ENCODE measurements around the gene CAMKK2.
"Not testable (repeated sequence)": the region's sequence is repeated elsewhere in the genome, so short reads cannot be mapped to it uniquely, and the experiment has no call there.

CAMKK2 gene

DNA sequence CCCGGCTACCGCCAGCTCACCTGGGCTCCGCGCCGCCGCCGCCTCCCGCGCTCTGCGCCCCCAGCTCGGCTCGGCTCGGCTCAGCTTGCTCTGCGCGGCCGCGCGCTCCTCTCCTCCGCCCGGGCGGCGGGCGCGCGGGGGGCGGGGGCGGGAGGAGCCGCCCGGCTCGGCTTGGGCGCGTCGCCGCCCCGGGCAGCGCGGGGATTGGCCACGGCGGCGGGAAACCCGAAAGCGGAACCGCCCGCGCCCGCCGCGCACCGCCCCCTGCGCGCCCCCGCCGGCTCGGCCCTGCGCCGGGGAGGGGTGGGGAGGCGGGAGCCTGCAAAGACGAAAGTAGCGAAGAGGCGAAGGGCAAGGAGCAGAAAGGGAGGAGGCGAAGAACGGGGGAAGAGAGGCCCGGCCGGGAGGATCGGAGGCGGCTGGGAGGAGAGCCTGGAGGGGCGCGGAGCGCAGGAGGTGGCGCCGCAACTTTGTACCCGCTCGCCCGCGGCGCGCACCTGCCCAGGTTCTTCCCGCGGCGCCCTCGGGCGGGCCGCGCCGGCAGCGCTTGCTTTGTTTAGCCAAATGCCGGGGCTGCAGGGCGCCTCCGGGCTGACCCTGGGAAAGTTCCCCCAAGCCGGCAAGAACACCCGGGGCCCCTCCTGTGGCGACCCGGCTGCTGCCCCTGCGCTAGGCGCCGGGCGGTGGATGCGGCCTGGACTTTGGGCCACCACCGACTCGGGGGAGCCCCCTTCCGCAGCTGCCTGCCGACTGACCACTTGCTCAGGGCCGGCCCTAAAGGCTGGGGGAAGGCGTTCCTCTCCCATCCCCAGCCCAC lies at the start of gene CAMKK2:
Gene CAMKK2, minus strand, starts transcription at position 92 of the 817 bp plus-strand sequence. CDS start 22,183 bp downstream, outside the sequence.
- peak; percentile 99 for DNase-seq (ENCODE audit: low spot score)

- DNase-seq (ENCODE audit: low spot score), result no peak
Observed at GRCh38 chr12:121345151-121345815, 48.8 kb upstream of the CAMKK2 start.

DNA sequence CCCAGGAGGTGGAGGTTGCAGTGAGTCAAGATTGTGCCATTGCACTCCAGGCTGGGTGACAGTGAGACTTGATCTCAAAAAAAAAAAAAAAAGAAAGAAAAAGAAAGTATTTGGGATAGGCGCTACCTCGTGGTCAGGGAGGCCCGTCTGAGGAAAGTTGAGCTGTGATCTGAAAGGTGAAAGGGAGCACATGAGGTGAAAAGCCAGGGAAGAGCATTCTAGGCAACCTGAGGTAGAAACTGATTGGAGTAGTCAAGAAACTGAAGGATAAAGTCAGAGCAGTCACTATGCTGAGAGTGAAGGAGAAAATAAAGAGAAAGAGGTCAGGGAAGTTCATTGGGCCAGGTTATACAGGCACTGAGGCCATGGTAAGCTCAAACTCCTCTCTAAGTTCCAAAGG lies 48.0 kb upstream of the CAMKK2 start:
- no peak for DNase-seq (ENCODE audit: low spot score)

GRCh38 chr12:121337416-121337815 lies 40.9 kb upstream of the CAMKK2 start:
- no peak for DNase-seq (ENCODE audit: low spot score)

- peak; percentile 83 for DNase-seq (ENCODE audit: low spot score)
Observed at GRCh38 chr12:121334513-121335343, 38.2 kb upstream of the CAMKK2 start.

DNA sequence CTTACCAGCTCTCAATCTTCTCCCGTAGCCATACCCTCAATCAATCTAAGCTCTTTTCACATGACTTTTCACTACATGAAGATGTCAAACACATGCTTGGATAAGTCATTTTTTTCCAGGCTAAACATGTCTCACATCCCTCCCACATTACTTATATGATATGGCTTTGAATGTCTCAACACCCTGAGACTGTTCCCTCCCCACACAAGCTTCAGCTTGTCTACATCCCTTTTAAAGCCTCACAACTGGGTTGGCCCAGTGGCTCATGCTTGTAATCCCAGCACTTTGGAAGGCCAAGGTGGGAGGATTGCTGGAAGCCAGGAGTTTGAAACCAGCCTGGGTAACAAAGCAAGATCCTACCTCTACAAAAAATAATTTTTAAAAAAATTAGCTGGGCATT lies 37.2 kb upstream of the CAMKK2 start:
- no peak for DNase-seq (ENCODE audit: low spot score)

GRCh38 chr12:121331248-121331647 lies 34.7 kb upstream of the CAMKK2 start:
- DNase-seq (ENCODE audit: low spot score), result no peak

DNA sequence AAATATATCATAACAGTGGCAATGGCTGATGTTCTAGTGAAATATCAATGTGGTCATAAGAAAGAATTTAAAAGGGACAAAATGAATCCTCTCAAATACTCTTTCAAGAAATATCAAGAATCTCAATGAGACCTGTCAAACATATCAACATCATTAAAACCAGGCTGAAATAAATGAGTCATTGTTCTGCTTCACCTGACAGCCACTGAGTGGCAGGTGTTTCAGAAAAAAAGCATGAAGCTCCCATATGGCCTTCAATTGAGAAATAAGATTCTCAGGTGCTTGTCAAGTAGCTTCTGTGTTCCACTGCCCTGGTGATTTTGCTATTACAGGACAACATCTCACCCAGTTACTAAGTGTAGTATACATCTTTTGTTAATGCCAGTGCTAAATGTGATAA lies 34.2 kb upstream of the CAMKK2 start:
- no peak for DNase-seq (ENCODE audit: low spot score)

- no peak for DNase-seq (ENCODE audit: low spot score)
Observed at GRCh38 chr12:121330195-121330594, 33.7 kb upstream of the CAMKK2 start.

DNA sequence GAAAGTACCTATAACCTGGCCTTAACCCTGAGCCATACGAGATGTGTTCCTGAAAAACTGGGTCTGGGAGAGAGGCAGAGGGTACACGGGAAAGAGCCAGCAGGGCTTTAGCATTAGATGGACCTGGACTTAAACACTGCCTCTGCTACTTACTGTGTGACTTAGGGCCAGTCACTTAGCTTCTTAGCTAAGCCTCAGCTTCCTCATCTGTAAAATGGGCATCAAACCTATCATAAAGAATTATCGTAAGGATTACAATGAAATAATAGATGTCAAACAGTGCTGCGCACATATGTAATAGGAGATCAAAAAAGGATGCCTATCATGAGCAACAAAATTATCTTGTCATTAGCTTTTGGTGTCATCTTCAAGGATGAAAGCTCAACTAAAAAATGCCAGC lies 32.1 kb upstream of the CAMKK2 start:
- no peak for DNase-seq (ENCODE audit: low spot score)

GRCh38 chr12:121326996-121327674 lies 30.6 kb upstream of the CAMKK2 start:
- no peak for DNase-seq (ENCODE audit: low spot score)

DNA sequence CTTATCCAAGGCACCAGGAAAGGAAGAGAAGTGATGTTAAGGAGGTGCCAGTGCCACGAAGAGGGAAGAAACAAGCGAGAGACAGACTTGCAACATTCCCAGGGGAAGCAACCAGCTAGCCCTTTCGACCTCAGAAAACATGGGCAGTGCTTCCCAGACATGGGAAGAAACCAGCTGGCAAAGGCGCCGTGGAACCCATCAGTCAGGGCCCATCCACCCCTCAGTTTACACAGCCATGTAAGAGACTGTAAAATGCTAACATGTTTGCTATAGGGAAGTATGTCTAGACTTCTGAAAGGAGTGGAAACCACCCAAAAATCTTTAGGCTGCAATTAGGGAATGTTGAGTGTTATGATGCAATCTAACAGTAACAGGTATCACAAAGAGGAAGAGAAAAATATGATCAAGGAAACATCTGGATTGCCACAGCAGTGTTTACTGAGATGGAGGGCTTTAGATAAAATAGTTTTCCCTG lies 29.4 kb upstream of the CAMKK2 start:
- DNase-seq (ENCODE audit: low spot score), result peak; percentile 6

GRCh38 chr12:121323908-121324307 lies 27.4 kb upstream of the CAMKK2 start:
- DNase-seq (ENCODE audit: low spot score), result no peak

DNA sequence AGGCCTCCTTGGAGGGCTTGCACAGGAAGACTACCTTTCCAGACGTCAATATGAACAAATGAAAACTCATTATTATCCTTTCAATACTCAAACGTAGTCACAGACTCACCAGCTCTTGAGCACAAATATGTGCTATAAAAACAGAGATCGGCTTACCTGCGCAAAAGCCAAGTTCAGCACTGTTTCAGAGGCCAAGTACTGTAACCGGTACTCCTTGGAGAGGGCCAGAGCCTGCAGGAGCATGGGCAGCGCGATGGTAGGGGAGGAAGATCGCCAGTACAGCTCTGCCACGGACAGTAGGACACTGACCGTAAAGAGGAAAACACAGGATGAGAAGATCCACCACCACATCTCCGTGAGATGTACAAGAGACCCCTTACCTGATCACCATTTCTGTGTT lies 21.6 kb upstream of the CAMKK2 start:
- DNase-seq (ENCODE audit: low spot score), result no peak

DNA sequence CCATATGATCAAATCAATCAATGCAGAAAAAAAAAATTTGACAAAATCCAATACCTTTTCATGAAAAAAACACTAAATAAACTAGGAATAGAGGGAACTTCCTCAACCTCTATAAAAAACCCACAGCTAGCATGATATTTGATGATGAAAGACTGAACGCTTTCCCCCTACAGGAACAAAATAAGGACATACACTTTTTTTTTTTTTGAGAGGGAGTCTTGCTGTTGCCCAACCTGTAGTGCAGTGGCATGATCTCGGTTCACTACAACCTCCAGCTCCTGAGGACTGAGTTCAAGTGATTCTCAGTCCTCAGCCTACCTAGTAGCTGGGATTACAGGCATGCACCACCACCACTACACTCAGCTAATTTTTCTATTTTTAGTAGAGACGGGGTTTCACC lies 17.9 kb upstream of the CAMKK2 start:
- DNase-seq (ENCODE audit: low spot score), result no peak

DNA sequence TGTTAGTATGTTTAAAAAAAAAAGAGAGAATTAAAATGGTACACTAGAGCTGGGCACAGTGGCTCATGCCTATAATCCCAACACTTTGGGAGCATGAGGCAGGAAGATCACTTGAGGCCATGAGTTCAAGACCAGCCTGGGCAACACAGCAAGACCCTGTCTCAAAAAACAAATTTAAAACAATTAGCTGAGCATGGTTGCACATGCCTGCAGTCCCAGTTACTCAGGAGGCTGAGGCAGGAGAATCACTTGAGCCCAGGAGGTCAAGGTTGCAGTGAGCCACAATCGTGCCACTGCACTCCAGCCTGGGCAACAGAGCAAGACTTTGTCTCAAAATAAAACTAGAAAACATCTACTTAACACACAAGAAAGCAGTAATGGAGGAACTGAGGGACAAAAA lies 13.7 kb upstream of the CAMKK2 start:
- not testable (repeated sequence) for DNase-seq (ENCODE audit: low spot score)

GRCh38 chr12:121307397-121307796 lies 10.9 kb upstream of the CAMKK2 start:
- DNase-seq (ENCODE audit: low spot score), result not testable (repeated sequence)

DNA sequence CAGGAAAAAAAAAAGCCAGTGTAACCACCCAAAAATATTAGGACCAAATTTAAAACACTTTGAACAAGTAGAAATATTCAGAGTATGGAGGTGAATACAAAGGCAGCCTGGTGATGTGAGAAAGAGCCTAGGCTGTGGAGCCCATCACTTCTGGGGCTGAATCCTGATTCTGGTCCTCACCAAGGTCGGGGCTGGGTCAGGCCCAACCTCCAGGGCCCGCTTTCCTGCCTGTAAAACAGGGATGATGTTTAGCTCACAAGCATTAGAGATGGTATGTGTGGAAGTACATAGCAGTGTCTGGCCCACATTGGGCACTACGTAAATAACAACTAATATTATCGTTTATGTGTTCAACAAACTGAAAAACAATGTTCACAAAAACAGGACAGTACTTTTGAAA lies 7.8 kb upstream of the CAMKK2 start:
- DNase-seq (ENCODE audit: low spot score), result no peak

GRCh38 chr12:121301876-121302275 lies 5.4 kb upstream of the CAMKK2 start:
- DNase-seq (ENCODE audit: low spot score), result no peak

- DNase-seq (ENCODE audit: low spot score), result no peak
Observed at GRCh38 chr12:121300083-121300819, 3.7 kb upstream of the CAMKK2 start.

GRCh38 chr12:121299662-121300061 lies 3.2 kb upstream of the CAMKK2 start:
- no peak for DNase-seq (ENCODE audit: low spot score)
